AG08395 (cell line): Measurements from ENCODE around the gene SLC22A13.
"Not testable (repeated sequence)": the region's sequence is repeated elsewhere in the genome, so short reads cannot be mapped to it uniquely, and the experiment has no call there.

ENCODE experiments used
- DNase-seq: peaks from one replicate; pipeline ENCODE4 v3.0.0; 2012; ENCODE audit warnings: mixed read lengths, low spot score

Gene SLC22A13

DNA sequence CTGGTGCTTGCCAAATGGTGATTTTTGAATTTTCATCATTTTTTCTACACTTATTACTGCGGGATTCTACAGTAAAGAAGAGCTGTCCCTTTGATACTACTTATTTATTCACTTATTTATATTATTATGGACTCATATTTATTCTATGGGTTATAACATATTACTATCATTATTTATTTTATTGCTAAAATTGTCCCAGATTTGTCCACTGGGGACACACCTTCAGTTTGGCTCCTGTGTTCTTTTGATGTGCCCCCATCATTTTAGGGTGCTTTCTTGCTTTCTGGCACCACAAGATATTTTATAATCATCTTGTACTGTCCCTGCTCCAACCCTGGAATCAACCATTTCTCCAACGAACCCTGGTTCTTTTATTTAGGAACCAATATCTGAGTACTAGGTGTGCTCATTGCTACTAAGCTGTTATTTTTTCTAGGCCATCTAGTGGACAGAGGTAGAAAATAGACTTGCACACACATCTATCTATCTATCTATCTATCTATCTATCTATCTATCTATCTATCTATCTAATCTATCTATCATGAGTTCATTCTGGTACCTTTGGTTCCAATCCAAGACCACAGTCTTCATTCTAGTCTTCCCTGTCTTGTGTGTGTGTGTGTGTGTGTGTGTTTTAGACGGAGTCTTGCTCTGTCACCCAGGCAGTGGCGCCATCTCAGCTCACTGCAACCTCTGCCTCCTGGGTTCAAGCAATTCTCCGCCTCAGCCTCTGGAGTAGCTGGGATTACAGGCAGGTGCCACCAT lies 32.5 kb downstream of the SLC22A13 start:
- peak; percentile 24 for DNase-seq

DNA sequence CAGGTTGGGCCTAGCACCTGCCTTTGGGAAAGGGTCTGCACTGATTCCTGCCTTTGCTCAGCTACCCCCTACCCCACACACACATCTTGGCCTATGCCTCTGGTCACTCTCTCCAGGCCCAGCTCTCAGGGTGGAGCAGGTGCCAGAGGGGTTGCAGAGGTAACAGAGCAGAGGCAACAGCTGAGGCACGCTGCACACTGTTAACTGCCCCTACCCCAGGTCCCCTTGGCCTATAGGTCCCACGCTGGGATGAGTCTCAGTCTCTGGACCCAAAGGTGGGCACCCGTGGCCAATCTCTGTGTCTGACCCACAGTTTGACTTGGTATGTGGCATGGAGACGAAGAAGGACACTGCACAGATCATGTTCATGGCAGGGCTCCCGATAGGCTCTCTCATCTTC lies 41.3 kb downstream of the SLC22A13 start:
- no peak for DNase-seq

GRCh38 chr3:38307599-38307998 lies 42.0 kb downstream of the SLC22A13 start:
- no peak for DNase-seq

GRCh38 chr3:38308456-38308855 lies 42.8 kb downstream of the SLC22A13 start:
- DNase-seq, result no peak

GRCh38 chr3:38311476-38311875 lies 45.9 kb downstream of the SLC22A13 start:
- no peak for DNase-seq

DNA sequence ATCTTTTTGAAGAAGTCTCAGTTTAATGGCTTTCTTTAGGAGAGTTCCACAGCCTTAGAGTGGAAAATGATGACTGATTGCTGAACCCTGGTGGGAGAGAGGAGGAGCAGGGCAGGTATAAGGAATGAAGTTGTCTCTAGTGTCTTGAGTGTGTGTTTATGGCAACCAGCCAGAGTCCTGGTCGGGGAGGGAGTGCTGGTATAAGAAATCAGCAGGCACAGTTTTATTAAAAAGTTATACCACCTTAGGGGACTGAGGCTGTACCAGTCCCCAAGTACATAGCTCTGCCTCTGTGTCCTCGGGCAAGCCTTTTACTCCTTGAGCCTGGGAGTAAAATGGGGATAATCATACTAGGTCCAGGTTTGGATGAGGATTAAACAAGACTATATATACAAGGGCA lies 46.3 kb downstream of the SLC22A13 start:
- DNase-seq, result no peak

GRCh38 chr3:38312356-38312755 lies 46.7 kb downstream of the SLC22A13 start:
- no peak for DNase-seq

DNA sequence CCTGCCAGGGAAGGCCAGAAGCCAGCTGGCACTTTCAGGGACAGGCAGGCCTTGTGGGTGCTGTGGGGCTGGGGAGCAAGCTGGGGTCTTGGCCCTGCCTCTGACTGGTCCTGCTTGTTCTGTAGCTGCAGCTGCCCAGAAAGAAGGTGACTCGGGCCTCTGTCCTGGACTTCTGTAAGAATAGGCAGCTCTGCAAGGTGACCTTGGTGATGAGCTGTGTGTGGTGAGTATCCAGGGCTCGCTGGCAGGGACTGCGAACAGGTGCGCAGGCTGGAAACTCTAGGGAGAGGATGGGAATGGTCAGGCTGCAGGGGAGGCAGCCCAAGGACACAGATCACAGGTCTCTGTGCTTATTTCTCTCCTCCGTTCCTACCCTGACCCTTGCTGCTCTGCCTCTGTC lies 47.7 kb downstream of the SLC22A13 start:
- DNase-seq, result no peak

- DNase-seq, result no peak
These were observed 48.1 kb downstream of the SLC22A13 start for GRCh38 chr3:38313695-38314094.

DNA sequence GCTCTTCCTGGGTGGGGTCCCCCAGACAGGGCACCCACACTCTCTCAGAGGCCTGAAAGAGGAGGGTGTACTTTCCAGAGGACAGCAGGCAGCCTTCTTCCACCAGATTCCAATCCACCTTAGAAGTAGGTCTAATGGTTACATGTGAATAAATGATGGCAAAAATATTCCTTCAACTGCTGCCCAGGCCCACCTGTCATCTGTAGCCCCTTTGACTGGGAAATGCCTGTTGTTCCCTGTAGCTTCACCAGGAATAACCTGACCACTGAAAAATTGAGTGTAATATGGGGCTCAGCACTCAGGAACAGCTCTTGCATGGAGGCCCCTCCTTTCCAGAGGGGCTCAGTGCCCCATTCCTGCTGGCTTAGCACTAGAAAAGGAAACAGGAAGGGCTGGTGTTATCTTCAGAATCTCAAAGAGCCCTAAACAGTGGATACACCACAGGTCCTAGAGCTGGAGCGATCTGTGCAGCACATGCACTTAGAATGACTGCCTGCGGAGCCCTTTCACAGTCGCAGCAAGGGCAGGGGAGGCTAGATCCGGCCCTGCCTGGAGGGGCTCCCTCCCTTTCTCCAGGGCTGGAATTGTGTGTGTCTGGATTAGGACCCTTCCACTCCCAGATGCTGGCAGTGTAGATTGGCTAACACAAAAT lies 48.6 kb downstream of the SLC22A13 start:
- no peak for DNase-seq

- DNase-seq, result no peak
These were observed 49.3 kb downstream of the SLC22A13 start for GRCh38 chr3:38314764-38315487.

GRCh38 chr3:38315488-38316230 lies 50.0 kb downstream of the SLC22A13 start:
- DNase-seq, result no peak

- no peak for DNase-seq
These were observed 51.0 kb downstream of the SLC22A13 start for GRCh38 chr3:38316356-38317191.

DNA sequence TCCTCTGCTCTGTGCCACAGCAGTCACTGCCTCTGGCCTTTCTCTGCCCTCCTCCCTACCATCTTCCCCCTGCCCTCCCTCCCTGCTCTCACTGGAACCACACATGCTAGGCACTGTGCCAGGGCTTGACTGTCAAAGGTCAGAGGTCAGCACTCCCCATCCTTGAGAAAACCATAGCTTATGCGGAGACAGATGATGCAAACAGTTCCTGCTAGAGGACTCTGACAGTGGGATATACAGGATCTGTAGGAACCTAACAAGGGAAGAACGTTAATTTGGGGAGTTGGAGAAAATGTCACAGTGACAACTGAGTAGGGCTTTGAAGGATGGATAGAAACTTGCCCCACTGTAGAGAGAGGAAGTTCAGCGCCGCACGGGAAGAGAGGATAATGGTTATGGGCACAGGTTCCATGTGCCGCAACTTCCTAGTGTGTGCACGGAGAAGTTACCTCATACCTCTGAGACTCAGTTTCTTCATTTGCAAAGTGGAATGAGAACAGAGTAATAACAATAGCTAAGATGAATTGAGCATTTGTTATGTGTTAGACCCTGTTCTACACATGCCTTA lies 51.7 kb downstream of the SLC22A13 start:
- no peak for DNase-seq

- DNase-seq, result no peak
These were observed 53.4 kb downstream of the SLC22A13 start for GRCh38 chr3:38318766-38319671.

DNA sequence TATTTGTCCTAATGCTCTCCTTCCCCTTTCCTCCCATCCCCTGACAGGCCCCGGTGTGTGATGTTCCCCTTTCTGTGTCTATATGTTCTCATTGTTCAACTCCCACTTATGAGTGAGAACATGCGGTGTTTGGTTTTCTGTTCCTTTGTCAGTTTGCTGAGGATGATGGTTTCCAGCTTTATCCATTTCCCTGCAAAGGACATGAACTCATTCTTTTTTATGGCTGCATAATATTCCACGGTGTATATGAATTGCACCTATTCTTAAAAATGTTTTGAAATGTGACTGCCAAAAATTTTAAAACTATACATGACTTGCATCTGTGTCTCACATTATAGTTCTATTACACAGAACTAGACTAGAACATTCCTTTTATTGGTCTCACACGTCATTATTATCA lies 55.0 kb downstream of the SLC22A13 start:
- not testable (repeated sequence) for DNase-seq

DNA sequence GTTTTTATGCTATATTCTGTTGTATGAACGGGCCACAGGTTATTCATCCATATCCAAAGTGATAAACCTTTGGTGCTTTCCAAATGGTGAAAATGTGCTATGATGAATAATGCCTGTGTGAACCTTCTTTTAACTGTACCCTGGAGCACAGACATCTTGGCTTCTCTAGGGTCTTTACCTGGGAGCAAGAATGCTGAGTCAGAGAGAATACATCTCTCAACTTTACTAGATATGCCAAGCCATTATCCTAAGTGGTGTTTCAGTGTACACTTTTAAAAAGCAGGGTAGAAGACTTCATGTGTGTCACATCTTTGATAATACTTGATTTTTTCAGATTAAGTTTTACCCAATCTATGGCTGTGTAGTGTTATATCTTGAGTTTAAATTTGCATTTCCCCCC lies 57.4 kb downstream of the SLC22A13 start:
- no peak for DNase-seq

DNA sequence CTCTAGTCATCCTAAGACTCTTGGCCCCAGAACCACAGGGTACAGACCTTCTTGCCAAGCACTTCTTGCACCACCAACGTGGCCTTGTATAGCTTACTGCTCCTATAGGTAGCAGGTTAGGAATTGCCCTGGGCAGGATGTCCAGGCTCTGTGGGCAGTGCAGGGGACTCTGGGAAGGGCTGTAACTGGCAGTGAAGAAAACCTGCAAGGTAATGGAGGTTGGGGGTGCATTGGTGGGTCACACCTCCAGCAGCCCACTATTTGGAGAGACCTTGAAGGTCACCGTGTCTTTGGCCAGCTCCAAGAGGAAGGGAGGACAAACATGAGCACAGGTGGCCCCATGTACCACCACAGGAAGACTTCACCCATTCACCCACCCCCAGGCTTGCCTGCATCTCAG lies 59.6 kb downstream of the SLC22A13 start:
- DNase-seq, result no peak

DNA sequence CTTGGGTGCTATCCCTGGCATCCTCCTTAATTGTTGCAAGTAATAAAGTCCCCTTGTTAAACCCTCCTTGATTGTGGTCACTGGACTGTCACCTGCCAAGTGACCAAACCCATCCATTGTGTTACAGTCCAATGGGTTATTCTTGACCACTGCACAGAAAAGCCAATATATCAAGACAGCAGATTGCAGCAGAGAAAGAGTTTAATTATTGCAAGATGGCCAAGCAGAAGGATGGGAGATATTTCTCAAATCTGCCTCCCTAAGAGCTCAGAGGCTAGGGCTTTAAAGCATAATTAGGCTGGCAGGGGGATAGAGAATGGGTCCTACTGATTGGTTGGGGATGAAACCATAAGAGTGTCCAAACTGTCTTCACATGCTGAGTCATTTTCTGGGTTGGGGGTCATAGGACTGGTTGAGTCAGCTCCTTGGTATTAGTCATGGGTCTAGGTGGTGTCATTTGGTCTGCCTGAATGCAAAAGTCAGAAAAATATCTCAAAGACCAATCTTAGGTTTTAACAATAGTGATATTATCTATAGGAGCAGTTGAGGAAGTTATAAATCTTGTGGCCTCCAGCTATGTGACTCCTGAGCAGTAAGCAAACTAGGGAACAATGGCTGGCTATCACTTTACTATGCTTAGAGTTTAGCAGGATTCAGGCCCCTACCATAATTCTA lies 61.9 kb downstream of the SLC22A13 start:
- peak; percentile 12 for DNase-seq
